ENCODE data around the gene IMPG1. TPM values are rescaled to one million over a fixed set of nuclear protein-coding genes. Genes with fewer than 3 reads are reported as not detected.

IMPG1 gene
- not detected in 3 replicates for total RNA-seq
- long read RNA-seq, result 0 reads

GRCh38 chr6:76072562-76072961 lies at the start of gene IMPG1:
Gene IMPG1 (minus strand): TSS chr6:76072662. CDS start chr6:76072488, 174 bp downstream.
- TF ChIP-seq CTCF (IDR thresholded peaks at IDR 0.05), result no peak
- Mint-ChIP-seq H3K36me3 (ENCODE audit: low read depth) (no peaks in the 10 kb centered on the region), H3K27me3 (ENCODE audit: low read depth) (no peaks in the 10 kb centered on the region), H3K27ac (ENCODE audit: unreplicated experiment) (no peak within 1 kb of the TSS), H3K9me3 (ENCODE audit: low read depth) (peaks cover 11% of the 10 kb centered on the region), H3K4me3 (ENCODE audit: unreplicated experiment) (no peak within 1 kb of the TSS), H3K4me1 (ENCODE audit: low read depth) (no peaks in the 10 kb centered on the region)
- no peak for DNase-seq (ENCODE audit: low spot score)

- no peak for TF ChIP-seq CTCF (IDR thresholded peaks at IDR 0.05)
- Mint-ChIP-seq H3K27me3 (ENCODE audit: low read depth) (no peaks in the 10 kb centered on the region), H3K36me3 (ENCODE audit: low read depth) (no peaks in the 10 kb centered on the region), H3K4me1 (ENCODE audit: low read depth) (no peaks in the 10 kb centered on the region), H3K4me3 (ENCODE audit: unreplicated experiment) (no peak overlapping the region), H3K9me3 (ENCODE audit: low read depth) (peaks cover 23% of the 10 kb centered on the region), H3K27ac (ENCODE audit: unreplicated experiment) (no peak overlapping the region)
- no peak for DNase-seq (ENCODE audit: low spot score)
Observed at GRCh38 chr6:76120302-76120701, 47.8 kb upstream of the IMPG1 start.

- Mint-ChIP-seq H3K9me3 (ENCODE audit: low read depth) (peaks cover 9% of the 10 kb centered on the region), H3K27me3 (ENCODE audit: low read depth) (no peaks in the 10 kb centered on the region), H3K36me3 (ENCODE audit: low read depth) (no peaks in the 10 kb centered on the region), H3K4me1 (ENCODE audit: low read depth) (no peaks in the 10 kb centered on the region), H3K27ac (ENCODE audit: unreplicated experiment) (no peak overlapping the region), H3K4me3 (ENCODE audit: unreplicated experiment) (no peak overlapping the region)
- no peak for TF ChIP-seq CTCF (IDR thresholded peaks at IDR 0.05)
- no peak for DNase-seq (ENCODE audit: low spot score)
Observed at GRCh38 chr6:76073281-76073680, 819 bp upstream of the IMPG1 start.

- TF ChIP-seq CTCF (IDR thresholded peaks at IDR 0.05), result no peak
- DNase-seq (ENCODE audit: low spot score), result no peak
- Mint-ChIP-seq H3K27me3 (ENCODE audit: low read depth) (peaks cover 2% of the 10 kb centered on the region), H3K4me1 (ENCODE audit: low read depth) (no peaks in the 10 kb centered on the region), H3K9me3 (ENCODE audit: low read depth) (no peaks in the 10 kb centered on the region), H3K27ac (ENCODE audit: unreplicated experiment) (no peak overlapping the region), H3K4me3 (ENCODE audit: unreplicated experiment) (no peak overlapping the region), H3K36me3 (ENCODE audit: low read depth) (no peaks in the 10 kb centered on the region)
Observed at GRCh38 chr6:76057469-76057868, 15.0 kb downstream of the IMPG1 start.

GRCh38 chr6:76052314-76052713 lies 20.1 kb downstream of the IMPG1 start:
- DNase-seq (ENCODE audit: low spot score), result no peak
- TF ChIP-seq CTCF (IDR thresholded peaks at IDR 0.05), result no peak
- no peak overlapping the region for H3K27ac Mint-ChIP-seq (ENCODE audit: unreplicated experiment)
- peaks cover 6% of the 10 kb centered on the region for H3K27me3 Mint-ChIP-seq (ENCODE audit: low read depth)
- no peaks in the 10 kb centered on the region for H3K4me1 Mint-ChIP-seq (ENCODE audit: low read depth)
- no peaks in the 10 kb centered on the region for H3K36me3 Mint-ChIP-seq (ENCODE audit: low read depth)
- no peaks in the 10 kb centered on the region for H3K9me3 Mint-ChIP-seq (ENCODE audit: low read depth)
- no peak overlapping the region for H3K4me3 Mint-ChIP-seq (ENCODE audit: unreplicated experiment)
